ENCODE data around the gene TDP1.

The TDP1 gene

DNA sequence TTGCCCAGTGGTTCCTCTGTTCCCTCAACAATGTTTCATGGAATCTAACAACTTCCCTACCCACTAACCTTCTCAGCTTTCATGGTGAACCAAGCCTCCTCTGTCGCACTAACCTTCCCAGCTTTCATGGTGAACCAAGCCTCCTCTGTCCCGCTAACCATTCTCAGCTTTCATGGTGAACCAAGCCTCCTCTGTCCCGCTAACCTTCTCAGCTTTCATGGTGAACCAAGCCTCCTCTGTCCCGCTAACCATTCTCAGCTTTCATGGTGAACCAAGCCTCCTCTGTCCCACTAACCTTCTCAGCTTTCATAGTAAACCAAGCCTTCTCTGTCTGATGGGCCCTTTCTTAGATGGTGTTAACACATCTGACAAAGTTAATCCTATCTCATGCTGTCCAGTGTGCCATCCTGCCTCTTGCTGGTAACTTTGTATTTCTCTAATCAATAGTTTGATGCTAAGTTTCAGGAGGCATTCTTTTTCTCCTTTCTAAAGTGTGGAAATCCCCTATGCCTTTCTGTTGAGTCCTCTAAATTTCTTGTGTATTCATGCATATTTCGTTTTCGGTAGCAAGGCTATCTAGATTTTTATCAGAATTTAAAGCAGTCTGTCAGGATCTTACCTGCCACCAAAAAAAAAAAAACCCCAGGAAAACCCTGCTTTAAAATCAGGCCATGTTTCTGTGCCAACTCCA, 79.3 kb downstream of the TDP1 start:
- no peak overlapping the region for H3K4me3 ChIP-seq
- no peak overlapping the region for H3K27ac ChIP-seq

DNA sequence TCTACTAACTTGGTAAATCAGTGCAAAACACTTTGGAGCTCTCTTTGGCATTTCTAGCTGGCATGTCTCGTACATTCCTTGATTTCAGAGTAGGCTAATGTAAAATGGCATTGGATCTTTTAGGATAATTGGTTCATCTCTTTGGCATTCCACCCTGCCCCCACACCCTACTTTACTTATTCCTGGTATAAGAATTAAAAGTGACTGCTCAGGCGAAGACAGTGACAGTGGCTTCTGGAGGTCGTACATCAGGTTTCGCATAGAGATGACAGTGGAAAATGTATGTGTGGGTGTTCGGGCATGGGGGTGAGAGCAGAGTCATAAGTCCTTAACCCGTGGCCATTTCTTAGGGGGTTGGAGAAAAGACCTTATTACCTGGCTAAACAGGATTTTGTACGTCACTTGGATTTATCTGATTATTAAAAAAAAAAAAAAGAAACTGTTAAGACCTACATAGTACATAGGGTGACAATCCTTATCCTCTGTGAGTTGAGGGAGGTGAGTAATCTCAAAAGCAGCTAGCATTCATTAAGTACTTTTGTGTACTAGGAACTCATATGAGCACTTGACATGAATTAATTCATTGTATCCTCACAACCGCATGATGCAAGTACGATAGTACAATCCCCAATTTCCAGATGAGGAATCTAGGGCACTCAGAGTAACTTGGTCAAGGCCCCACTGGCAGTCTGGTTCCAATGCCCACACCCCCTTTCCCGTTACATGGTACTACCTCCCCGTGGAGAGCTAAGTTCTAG, 83.7 kb downstream of the TDP1 start:
- Histone ChIP-seq H3K27ac (no peak overlapping the region), H3K4me3 (no peak overlapping the region)

DNA sequence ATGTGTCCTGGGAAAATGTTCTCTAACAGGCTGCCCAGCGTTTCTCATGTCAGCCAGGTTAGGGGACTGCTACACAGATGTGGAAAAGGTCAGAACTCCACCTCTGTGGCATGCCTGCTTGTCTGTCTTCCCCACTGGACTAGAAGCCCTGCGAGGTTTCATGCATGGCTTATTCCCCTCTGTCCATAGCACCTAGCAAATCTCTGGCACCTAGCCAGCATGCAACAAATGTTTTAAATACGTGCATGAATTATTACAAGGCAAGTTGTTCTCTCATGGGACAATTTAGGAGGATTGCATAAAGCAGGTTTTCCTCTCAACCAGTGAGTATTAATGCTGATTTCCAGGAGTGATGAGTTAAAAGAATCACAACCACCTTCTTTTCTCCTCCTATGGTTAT, 84.7 kb downstream of the TDP1 start:
- Histone ChIP-seq H3K4me3 (no peak overlapping the region), H3K27ac (no peak overlapping the region)

DNA sequence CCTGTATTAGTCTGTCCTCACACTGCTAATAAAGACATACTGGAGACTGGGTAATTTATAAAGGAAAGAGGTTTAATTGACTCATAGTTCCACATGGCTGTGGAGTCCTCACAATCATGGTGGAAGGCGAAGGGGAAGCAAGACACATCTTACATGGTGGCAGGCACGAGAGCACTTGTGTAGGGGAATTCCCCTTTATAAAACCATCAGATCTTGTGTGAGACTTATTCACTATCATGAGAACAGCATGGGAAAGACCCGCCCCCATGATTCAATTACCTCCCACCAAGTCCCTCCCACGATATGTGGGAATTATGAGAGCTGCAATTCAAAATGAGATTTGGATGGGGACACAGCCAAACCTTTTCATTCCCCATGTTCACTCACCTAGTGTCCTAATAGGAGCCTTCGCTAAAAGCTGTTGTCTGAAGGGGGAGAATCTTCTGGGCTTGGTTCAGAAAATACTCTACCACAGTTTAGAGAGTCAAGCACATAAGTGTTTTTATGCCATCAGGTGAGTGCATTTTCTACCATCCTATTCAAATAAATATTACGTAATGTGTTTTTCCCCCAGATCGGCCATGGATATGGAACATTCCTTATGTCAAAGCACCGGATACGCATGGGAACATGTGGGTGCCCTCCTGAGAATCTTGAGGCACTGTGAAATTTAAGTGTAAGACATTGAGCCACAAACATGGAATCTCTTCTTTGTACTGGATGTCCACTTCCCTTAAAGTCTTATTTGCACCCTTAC, 86.9 kb downstream of the TDP1 start:
- Histone ChIP-seq H3K4me3 (no peak overlapping the region), H3K27ac (no peak overlapping the region)

DNA sequence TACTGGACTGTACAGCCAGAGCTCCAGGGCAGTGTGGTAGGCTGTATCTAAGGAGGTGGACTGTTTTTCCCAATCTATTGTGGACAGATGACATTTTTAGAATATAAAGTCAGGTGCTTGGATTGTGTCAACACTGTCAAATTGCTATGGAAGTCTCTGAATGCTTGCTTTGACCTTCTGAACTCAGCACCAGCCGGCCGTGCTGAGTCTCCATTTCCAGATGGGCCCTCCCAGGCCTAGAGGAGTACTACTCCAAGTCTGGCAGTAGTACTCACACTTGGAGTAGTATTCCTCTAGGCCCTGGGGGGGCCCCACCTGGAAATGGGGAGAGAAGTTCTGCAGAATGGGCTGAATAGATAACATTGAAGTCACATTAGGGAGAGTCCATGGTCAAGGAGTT, 89.9 kb downstream of the TDP1 start:
- H3K27ac ChIP-seq, result no peak overlapping the region

DNA sequence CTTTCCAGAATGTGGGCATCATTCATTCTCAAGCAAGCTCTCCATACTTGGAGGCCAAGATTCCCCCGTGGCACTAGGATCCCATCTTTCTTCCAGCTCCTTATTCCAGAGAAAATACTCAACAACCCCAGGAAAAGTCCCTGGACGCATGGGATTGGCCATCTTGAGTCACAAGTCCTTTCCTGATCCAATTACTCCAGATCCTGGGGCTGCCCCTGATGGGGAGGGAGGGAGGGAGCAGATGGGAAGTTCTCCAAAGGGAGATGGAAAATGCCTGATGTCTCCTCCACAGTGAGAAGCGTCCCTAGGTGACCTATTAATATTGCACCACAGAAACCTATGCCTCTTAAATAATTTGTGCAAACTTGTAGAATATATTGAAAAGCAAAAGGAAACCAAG, 93.7 kb downstream of the TDP1 start:
- Histone ChIP-seq H3K4me3 (no peak overlapping the region), H3K27ac (no peak overlapping the region)

More for the DNA sequence above, 89.9 kb downstream of the TDP1 start:
- H3K4me3 ChIP-seq, result no peak overlapping the region

DNA sequence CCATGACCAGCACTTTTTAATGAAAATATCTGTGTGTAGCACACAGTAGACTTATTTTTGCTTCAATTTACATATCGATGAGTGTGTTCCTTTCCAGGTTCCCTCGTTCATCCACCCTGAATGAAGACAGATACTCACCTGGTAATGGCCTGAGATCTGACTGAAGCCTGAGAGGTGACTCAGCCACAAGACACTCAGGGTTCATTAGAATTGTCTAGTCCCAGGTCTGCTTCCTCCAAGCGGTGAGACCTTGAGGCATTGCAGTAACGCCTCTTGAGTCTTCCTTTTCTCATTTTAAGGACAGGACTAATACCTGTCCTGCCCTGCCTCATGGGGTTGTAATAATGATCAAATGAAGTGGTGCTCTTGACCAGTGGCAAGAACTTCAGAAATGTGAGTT, 94.5 kb downstream of the TDP1 start:
- Histone ChIP-seq H3K4me3 (no peak overlapping the region), H3K27ac (no peak overlapping the region)

DNA sequence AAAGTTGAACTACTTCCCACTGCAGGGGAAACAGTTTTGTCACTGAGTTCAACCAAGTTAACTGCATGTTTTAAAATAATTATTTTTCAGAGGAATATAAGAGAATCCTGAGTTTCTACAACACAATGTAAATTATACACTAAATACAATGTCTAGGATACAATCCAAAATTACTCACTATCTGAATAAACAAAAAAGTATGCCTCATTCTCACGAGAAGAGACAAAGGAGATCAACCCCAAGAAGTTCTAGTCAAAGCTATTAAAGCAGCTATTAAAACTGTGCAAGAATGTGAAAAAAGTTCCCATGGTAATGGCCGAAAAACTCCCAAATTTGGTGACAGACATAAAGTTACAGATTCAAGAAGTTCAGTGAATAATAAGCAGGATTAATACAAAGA, 97.3 kb downstream of the TDP1 start:
- no peak overlapping the region for H3K27ac ChIP-seq
- H3K4me3 ChIP-seq, result no peak overlapping the region

DNA sequence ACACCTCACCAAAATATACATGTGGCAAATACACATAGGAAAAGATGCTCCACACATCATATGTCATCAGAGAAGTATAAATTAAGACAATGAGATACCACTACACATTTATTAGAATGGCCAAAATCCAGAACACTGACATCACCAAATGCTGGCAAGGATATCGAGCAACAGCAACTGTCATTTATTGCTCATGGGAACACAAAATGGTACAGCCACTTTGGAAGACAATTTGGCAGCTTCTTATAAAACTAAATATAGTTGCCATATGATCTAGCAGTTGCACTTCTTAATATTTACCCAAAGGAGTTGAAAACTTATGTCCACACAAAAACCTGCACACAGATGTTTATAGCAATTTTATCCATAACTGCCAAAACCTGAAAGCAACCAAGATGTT, 99.1 kb downstream of the TDP1 start:
- H3K27ac ChIP-seq, result no peak overlapping the region
- H3K4me3 ChIP-seq, result no peak overlapping the region

DNA sequence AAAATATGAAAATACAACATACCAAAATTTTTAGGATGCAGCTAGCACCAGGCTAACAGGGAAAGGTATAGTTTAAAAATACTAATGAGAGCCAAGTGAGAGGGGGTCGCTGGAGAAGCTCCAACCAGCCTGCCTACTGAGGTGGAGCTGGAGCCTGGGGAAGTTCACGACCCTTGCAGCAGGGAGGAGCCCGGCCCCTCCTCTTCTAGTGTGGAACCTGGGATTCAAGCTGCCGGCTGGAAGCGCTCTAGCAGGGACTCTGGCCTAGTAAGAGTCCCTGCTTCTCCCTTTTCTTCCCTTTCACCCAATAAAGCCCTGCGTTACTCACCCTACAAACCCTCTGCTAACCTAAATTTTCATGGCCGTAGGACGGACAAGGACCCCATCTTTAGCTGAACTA, 101.1 kb downstream of the TDP1 start:
- Histone ChIP-seq H3K27ac (no peak overlapping the region), H3K4me3 (no peak overlapping the region)

DNA sequence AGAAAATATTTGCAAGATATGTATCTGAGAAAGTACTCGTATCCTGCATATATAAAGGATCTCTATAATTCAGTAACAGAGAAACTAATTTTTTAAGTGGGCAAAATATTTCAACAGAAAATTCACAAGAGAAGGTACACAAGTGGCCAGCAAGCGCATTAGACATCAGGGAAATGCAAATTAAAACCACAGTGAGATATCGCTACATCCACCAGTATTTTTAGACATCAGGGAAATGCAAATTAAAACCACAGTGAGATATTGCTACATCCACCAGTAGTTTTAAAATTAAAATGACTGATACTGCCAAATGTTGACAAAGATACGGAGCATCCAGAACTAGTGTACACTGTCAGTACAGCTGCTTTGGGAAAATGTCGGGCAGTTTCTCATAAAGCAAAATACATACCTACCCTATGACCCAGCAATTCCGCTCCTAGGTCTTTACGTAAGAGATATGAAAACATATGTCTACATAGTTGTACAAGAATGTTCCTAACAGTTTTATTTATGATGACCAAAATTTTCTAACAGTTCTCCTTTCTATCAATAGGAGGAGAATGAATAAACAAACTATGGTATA, 103.2 kb downstream of the TDP1 start:
- Histone ChIP-seq H3K4me3 (no peak overlapping the region), H3K27ac (no peak overlapping the region)

DNA sequence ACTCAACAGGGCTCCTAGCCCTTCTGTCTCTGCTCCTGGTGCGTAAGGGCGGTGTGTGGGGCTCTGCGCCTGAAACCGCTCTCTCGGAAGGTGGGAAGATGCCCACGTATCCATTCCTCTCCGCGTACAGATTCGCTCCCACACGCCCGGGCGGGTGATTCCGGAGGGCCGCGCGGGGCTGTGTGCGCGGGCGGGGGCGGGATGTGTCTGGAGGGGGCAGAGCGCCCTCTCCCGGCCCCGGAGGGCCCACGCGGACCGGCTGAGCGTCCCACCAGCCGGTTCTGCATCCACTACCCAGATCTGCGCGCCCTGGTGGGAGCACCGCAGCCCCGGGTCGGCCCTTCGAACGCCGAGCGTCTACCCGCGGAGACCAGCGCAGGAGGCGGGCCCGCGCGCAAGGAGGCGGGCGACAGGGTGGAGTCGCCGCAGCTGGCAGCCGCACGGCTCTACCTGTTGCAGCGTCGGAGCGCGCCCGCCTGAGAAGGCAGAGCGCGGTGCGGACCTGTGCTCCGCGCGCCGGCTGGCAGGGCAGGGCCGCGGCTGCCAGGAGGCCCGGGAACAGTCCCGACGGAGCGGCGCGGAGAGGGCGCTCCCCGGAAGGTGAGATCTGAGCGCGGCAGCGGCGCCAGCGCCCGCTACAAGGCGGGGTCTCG, 104.7 kb downstream of the TDP1 start:
- H3K27ac ChIP-seq, result no peak overlapping the region
- peak overlapping the region; percentile 20 to 50 (median 38) for H3K4me3 ChIP-seq

DNA sequence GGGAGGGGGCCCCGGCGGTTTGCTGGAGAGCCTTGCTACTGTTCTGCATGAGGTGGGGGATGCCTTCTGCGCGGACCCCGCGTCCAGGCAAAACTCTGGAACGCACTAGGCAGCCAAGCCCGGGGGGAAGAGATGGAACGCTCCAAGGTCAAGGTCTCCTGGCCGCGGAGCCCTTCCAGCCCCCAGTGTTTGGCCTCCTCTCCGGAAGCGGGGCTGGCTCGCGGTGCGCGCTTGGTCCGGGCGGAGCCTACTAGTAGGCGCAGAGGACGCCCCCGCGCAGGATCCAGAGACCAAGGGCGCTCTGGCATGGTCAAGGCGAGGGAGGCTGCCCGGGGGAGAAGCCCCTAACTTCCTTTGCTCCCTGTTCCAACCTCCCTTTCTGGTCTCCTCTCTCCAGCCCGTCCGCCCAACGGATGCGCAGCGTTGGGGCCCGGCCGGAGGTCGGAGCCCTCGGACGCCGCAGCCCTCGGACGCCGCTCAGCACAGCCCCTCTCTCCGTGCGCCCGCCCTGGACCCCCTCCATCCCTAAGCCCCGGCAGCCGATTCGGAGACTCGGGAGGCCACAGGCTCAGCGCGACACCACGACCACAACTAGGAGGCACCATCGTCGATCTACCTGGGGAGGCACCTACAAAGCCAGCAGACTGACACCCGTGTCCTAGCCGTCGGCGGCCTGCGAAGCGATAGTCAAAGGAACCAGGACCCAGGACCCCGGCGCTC, 105.4 kb downstream of the TDP1 start:
- H3K4me3 ChIP-seq, result peak overlapping the region; percentile 20 to 50 (median 38)
- no peak overlapping the region for H3K27ac ChIP-seq

DNA sequence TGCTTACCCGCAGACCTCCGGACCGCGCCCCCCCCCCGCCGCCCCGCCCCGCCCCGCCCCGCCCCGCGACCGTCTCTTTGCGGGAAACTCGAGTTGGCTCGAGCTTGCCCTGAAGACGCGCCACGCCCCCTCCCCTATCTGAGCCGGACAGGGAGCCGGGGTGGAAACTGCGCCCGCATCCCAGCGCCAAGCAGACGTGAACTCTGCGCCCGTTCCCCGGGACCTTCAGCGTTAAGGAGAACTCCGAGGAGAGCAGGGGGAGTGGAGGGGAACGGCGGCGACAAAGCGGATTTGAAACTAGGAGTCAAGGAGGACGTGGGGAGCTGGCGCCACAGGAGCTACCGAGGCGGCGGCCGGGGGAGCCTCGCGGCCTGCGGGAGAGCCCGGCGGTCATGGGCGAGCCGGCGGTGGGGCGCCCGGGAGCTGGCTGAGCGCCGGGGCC, 106.0 kb downstream of the TDP1 start, which contains the start of gene KCNK13:
Gene KCNK13, plus strand, starts transcription at position 310 of the 442 bp plus-strand sequence. CDS start 212 bp downstream, outside the sequence.
- Histone ChIP-seq H3K27ac (peak within 1 kb of the TSS in 2 of 21 experiments; percentile 42 to 55), H3K4me3 (peak within 1 kb of the TSS; percentile 20 to 50 (median 38))

DNA sequence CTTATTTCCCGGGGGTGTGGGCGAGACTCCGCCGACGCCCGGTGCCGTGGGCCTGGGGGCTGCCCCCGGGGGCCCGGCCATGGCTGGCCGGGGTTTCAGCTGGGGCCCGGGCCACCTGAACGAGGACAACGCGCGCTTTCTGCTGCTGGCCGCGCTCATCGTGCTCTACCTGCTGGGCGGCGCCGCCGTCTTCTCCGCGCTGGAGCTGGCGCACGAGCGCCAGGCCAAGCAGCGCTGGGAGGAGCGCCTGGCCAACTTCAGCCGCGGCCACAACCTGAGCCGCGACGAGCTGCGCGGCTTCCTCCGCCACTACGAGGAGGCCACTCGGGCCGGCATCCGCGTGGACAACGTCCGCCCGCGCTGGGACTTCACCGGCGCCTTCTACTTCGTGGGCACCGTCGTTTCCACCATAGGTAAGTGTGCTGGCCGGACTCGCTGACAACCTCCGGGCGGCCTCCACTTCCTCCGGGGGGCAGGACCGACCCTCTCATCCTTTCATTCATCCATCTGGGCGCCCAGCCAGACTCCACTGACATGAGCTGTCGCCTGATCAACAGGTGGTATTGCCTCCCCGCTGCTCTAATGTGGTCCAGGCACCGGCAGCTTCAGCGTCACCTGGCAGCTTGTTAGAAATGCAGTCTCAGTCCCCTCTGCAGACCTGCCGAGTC, 106.5 kb downstream of the TDP1 start:
- Histone ChIP-seq H3K4me3 (peak overlapping the region; percentile 17 to 50 (median 38)), H3K27ac (peak overlapping the region in 2 of 21 experiments; percentile 42 to 55)

DNA sequence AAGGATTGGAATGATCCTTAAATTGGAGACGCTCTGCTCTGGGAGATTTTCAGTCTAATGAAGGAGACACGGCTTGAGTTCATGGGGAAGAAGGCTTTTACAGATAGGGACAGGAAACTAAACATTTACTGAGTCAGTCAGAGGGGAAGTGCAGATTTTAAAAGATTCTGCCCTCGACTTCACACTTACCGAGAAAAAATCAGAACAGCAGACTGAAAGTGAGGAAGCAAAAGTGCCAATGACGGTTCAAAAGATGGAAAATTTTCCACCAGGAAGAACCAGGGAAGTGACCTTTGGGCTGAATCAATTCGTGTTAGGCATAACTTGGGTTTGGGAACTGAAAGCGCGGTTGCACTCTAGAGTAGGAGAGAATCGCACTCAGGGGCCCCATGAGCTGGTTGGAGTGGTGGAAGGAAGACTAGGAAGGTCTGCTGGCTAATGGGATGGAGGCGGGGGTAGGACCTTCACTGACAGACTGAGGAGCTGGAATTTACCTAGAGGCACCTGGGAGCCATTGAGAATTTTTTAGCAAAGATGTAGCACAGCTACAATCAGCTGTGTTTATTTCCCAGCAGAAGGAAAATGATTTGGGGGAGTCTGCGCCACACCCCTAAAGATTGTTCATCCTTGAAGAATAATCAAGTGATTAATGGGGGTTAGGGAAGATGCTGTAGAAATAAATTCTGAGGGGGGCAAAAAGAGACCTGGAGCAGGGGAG, 107.3 kb downstream of the TDP1 start:
- Histone ChIP-seq H3K27ac (no peak overlapping the region), H3K4me3 (peak overlapping the region in 5 of 7 experiments; percentile 27 to 50 (median 40))

DNA sequence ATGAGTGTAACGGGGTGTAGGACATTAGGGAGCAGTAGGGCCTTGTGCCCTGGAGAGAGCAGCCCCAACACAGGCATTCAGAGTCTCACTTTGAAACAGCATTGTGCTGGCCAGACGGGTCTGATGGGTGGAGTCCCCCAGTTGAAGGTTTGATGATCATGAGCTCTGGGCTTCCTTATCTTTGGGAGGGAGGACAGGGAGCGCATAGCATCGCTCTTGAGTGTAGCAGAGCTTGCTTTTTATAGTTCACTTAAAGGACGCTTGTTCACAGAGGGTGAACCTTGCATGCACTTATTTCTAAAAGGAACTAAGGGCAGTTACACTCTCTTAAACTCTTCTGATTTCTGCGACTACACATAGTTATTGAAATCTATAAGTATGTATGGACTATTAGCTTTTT, 116.6 kb downstream of the TDP1 start:
- H3K4me3 ChIP-seq, result no peak overlapping the region
- H3K27ac ChIP-seq, result no peak overlapping the region

DNA sequence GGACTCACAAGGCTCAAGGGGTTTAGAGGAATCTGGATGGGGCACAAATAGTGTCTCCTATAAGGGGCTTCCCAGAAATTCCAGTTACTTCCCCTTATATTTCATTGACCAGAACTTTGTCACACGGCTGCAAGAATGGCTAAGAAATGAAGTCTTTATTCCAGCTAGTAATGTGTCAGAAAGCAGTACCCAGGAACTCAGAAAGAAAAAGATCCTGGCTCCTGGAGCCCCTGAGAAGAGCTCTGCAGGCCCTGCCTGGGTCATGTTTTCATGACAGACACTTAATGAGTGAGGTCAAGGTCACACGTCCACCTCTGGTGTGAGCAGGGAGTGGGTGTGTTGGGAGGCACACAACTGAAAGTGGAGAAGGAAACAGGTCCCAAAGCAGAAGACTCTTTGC, 123.8 kb downstream of the TDP1 start:
- H3K27ac ChIP-seq, result no peak overlapping the region

More for the DNA sequence above, 123.8 kb downstream of the TDP1 start:
- no peak overlapping the region for H3K4me3 ChIP-seq

Measured in skin epidermis (tissue), 12 donors.